ENCODE results near the gene C21orf58.

DNA sequence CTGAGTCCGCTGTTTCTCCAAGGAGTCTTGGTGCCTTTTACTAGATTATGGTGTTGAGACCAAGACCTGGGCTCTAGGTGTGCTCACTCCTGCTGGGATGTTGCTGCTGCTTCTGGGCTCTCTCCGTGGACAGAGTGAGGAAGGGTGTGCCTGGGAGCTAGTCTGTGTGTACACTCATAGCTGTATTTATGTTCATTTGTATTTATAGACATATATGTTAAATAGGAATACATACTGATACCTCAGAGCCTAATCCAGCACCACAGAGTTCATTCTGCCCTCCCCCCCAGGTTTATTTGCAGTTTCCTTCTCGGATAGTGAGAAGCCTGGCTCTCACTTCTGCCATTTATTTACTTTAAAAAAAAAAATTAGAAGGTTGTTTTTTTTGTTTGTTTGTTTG is 12.9 kb upstream of the C21orf58 start:
- TF ChIP-seq POLR2A (IDR thresholded peaks at IDR 0.05) (no peak), CTCF (IDR thresholded peaks at IDR 0.05) (no peak)
